ENCODE results near the gene ACTR2.

The ACTR2 gene

GRCh38 chr2:65186872-65187851, 40.5 kb upstream of the ACTR2 start:
- in situ Hi-C loops (cut with HindIII; ENCODE audit: low pct_ligation_motif_present, low sequenced_read_pairs), result no loop called here
- no peak overlapping the region for H3K27ac ChIP-seq
- peak; percentile 91 for TF ChIP-seq CTCF (IDR thresholded peaks at IDR 0.05; ENCODE audit: low read depth, low read length, missing control alignments)

GRCh38 chr2:65193446-65193845, 34.2 kb upstream of the ACTR2 start:
- H3K27me3 ChIP-seq (replicated peaks), result no peaks in the 10 kb centered on the region
- DNase-seq, result no peak
- no peak overlapping the region for H3K27ac ChIP-seq
- no peaks in the 10 kb centered on the region for H3K36me3 ChIP-seq (replicated peaks)
- in situ Hi-C loops (cut with HindIII; ENCODE audit: low pct_ligation_motif_present, low sequenced_read_pairs), result no loop called here
- no peak overlapping the region for H3K4me3 ChIP-seq (ENCODE audit: low read depth, low read length)
- TF ChIP-seq CTCF (IDR thresholded peaks at IDR 0.05; ENCODE audit: low read depth, low read length, missing control alignments), result no peak

More at GRCh38 chr2:65186872-65187851, 40.5 kb upstream of the ACTR2 start:
- DNase-seq, result peak; percentile 68
- H3K36me3 ChIP-seq (replicated peaks), result no peaks in the 10 kb centered on the region
- H3K4me3 ChIP-seq (ENCODE audit: low read depth, low read length), result no peak overlapping the region
- H3K27me3 ChIP-seq (replicated peaks), result no peaks in the 10 kb centered on the region

- no peak overlapping the region for H3K27ac ChIP-seq
- H3K36me3 ChIP-seq (replicated peaks), result no peaks in the 10 kb centered on the region
- no peaks in the 10 kb centered on the region for H3K27me3 ChIP-seq (replicated peaks)
- H3K4me3 ChIP-seq (ENCODE audit: low read depth, low read length), result no peak overlapping the region
- TF ChIP-seq CTCF (IDR thresholded peaks at IDR 0.05; ENCODE audit: low read depth, low read length, missing control alignments), result no peak
- in situ Hi-C loops (cut with HindIII; ENCODE audit: low pct_ligation_motif_present, low sequenced_read_pairs), result no loop called here
- no peak for DNase-seq
These were observed 28.9 kb upstream of the ACTR2 start for GRCh38 chr2:65198737-65199136.

GRCh38 chr2:65199166-65199565, 28.5 kb upstream of the ACTR2 start:
- DNase-seq, result no peak
- no peaks in the 10 kb centered on the region for H3K27me3 ChIP-seq (replicated peaks)
- TF ChIP-seq CTCF (IDR thresholded peaks at IDR 0.05; ENCODE audit: low read depth, low read length, missing control alignments), result no peak
- H3K36me3 ChIP-seq (replicated peaks), result no peaks in the 10 kb centered on the region
- in situ Hi-C loops (cut with HindIII; ENCODE audit: low pct_ligation_motif_present, low sequenced_read_pairs), result no loop called here
- no peak overlapping the region for H3K4me3 ChIP-seq (ENCODE audit: low read depth, low read length)
- no peak overlapping the region for H3K27ac ChIP-seq

GRCh38 chr2:65199891-65200290, 27.7 kb upstream of the ACTR2 start:
- DNase-seq, result peak; percentile 60

More at GRCh38 chr2:65199891-65200290, 27.7 kb upstream of the ACTR2 start:
- in situ Hi-C loops (cut with HindIII; ENCODE audit: low pct_ligation_motif_present, low sequenced_read_pairs), result no loop called here
- Histone ChIP-seq H3K27ac (no peak overlapping the region), H3K36me3 (replicated peaks) (no peaks in the 10 kb centered on the region), H3K27me3 (replicated peaks) (no peaks in the 10 kb centered on the region), H3K4me3 (ENCODE audit: low read depth, low read length) (no peak overlapping the region)
- TF ChIP-seq CTCF (IDR thresholded peaks at IDR 0.05; ENCODE audit: low read depth, low read length, missing control alignments), result no peak
